IMR-90 (cell line): ENCODE results near the gene BMERB1.

Source experiments
- BHLHE40 ChIP-seq: fragments of 150-350 bp; IDR thresholded peaks from 2 replicates; pipeline ENCODE4 v1.6.1; 2016; ENCODE audit warnings: mild to moderate bottlenecking, low read depth, low read length
- CEBPB ChIP-seq: IDR thresholded peaks from 2 replicates; pipeline ENCODE4 v1.6.1; 2012; ENCODE audit warnings: low read depth, low read length, improper control_type of control experiment
- CHD1 ChIP-seq: IDR thresholded peaks from 2 replicates; pipeline ENCODE4 v1.6.1; 2012; ENCODE audit warnings: low read depth, low read length, improper control_type of control experiment
- FOS ChIP-seq: fragments of 150-350 bp; IDR thresholded peaks from 2 replicates; pipeline ENCODE4 v1.6.1; 2016; ENCODE audit warnings: low read depth, low read length
- MAFK ChIP-seq: IDR thresholded peaks from 2 replicates; pipeline ENCODE4 v1.6.1; 2012; ENCODE audit warnings: low read depth, low read length, improper control_type of control experiment
- MAZ ChIP-seq: IDR thresholded peaks from 2 replicates; pipeline ENCODE4 v1.6.1; 2012; ENCODE audit warnings: low read depth, mild to moderate bottlenecking, low read length, improper control_type of control experiment, moderate library complexity, borderline replicate concordance
- MXI1 ChIP-seq: IDR thresholded peaks from 2 replicates; pipeline ENCODE4 v1.6.1; 2012; ENCODE audit warnings: low read depth, mild to moderate bottlenecking, low read length, moderate library complexity, borderline replicate concordance
- POLR2A ChIP-seq: IDR thresholded peaks from 2 replicates; pipeline ENCODE4 v1.6.1; 2012; ENCODE audit warnings: mild to moderate bottlenecking, low read depth, low read length
- RAD21 ChIP-seq: IDR thresholded peaks from 2 replicates; pipeline ENCODE4 v1.6.1; 2012; ENCODE audit warnings: low read length, improper control_type of control experiment
- RFX5 ChIP-seq: IDR thresholded peaks from 2 replicates; pipeline ENCODE4 v1.8.0; 2012; ENCODE audit warnings: low read depth, mild to moderate bottlenecking, low read length, moderate library complexity
- SMC3 ChIP-seq: fragments of 150-350 bp; IDR thresholded peaks from 2 replicates; pipeline ENCODE4 v1.6.1; 2016; ENCODE audit warnings: low read depth, mild to moderate bottlenecking, antibody characterized with exemption, low read length, moderate library complexity
- TF ChIP-seq, protein P1 (sequence below): conservative IDR thresholded peaks from 2 replicates; pipeline ENCODE4 v1.5.1; 2012; ENCODE audit warnings: mild to moderate bottlenecking, low read depth, low read length, improper control_type of control experiment
- TF ChIP-seq, protein P2 (sequence below): fragments of 150-350 bp; IDR thresholded peaks from 2 replicates; pipeline ENCODE4 v1.6.1; 2017; ENCODE audit warnings: mild to moderate bottlenecking, antibody characterized with exemption, low read length, low read depth
- TF ChIP-seq, protein P3 (sequence below): fragments of 150-350 bp; IDR thresholded peaks from 2 replicates; pipeline ENCODE4 v1.6.1; 2016; ENCODE audit warnings: low read depth, mild to moderate bottlenecking, low read length, moderate library complexity, borderline replicate concordance

- TF ChIP-seq CEBPB, result no peak
- TF ChIP-seq, protein P1, sequence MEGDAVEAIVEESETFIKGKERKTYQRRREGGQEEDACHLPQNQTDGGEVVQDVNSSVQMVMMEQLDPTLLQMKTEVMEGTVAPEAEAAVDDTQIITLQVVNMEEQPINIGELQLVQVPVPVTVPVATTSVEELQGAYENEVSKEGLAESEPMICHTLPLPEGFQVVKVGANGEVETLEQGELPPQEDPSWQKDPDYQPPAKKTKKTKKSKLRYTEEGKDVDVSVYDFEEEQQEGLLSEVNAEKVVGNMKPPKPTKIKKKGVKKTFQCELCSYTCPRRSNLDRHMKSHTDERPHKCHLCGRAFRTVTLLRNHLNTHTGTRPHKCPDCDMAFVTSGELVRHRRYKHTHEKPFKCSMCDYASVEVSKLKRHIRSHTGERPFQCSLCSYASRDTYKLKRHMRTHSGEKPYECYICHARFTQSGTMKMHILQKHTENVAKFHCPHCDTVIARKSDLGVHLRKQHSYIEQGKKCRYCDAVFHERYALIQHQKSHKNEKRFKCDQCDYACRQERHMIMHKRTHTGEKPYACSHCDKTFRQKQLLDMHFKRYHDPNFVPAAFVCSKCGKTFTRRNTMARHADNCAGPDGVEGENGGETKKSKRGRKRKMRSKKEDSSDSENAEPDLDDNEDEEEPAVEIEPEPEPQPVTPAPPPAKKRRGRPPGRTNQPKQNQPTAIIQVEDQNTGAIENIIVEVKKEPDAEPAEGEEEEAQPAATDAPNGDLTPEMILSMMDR, result no peak
- TF ChIP-seq POLR2A, result no peak
- no peak for TF ChIP-seq BHLHE40
- TF ChIP-seq RAD21, result no peak
- TF ChIP-seq SMC3, result no peak
- TF ChIP-seq, protein P2, sequence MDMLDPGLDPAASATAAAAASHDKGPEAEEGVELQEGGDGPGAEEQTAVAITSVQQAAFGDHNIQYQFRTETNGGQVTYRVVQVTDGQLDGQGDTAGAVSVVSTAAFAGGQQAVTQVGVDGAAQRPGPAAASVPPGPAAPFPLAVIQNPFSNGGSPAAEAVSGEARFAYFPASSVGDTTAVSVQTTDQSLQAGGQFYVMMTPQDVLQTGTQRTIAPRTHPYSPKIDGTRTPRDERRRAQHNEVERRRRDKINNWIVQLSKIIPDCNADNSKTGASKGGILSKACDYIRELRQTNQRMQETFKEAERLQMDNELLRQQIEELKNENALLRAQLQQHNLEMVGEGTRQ, result no peak
- no peak for TF ChIP-seq FOS
- no peak for TF ChIP-seq MAZ
- TF ChIP-seq RFX5, result no peak
- TF ChIP-seq, protein P3, sequence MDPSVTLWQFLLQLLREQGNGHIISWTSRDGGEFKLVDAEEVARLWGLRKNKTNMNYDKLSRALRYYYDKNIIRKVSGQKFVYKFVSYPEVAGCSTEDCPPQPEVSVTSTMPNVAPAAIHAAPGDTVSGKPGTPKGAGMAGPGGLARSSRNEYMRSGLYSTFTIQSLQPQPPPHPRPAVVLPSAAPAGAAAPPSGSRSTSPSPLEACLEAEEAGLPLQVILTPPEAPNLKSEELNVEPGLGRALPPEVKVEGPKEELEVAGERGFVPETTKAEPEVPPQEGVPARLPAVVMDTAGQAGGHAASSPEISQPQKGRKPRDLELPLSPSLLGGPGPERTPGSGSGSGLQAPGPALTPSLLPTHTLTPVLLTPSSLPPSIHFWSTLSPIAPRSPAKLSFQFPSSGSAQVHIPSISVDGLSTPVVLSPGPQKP, result no peak
- no peak for TF ChIP-seq MXI1
- no peak for TF ChIP-seq MAFK
- TF ChIP-seq CHD1, result no peak
Measured at GRCh38 chr16:15597822-15598647, 163.6 kb downstream of the BMERB1 start.
